Muscle layer of colon (tissue), 2 donors: ENCODE measurements around the gene ABCD4.

Experiments
- H3K27ac ChIP-seq: one replicate; pipeline ENCODE4 v1.7.0; 2013; ENCODE audit warnings: low read depth, mild to moderate bottlenecking, low read length, moderate library complexity
- H3K27me3 ChIP-seq, 2 donors: one replicate each; pipeline ENCODE4 v1.7.0; 2013; ENCODE audit warnings: low read length in 2 of 2, mild to moderate bottlenecking in 2 of 2; ENCODE audit not compliant: insufficient read depth in 2 of 2, control insufficient read depth in 1 of 2
- H3K36me3 ChIP-seq: one replicate; pipeline ENCODE4 v1.7.0; 2013; ENCODE audit warnings: mild to moderate bottlenecking, low read length; ENCODE audit not compliant: insufficient read depth
- H3K4me1 ChIP-seq: one replicate; pipeline ENCODE4 v1.7.0; 2013; ENCODE audit warnings: mild to moderate bottlenecking, low read length; ENCODE audit not compliant: insufficient read depth
- H3K4me3 ChIP-seq, 2 donors: one replicate each; pipeline ENCODE4 v1.7.0; 2013; ENCODE audit warnings: low read length in 2 of 2, low read depth in 1 of 2, mild to moderate bottlenecking in 1 of 2, moderate library complexity in 1 of 2
- H3K9ac ChIP-seq: one replicate; pipeline ENCODE4 v1.7.0; 2013; ENCODE audit warnings: low read length
- H3K9me3 ChIP-seq: one replicate; pipeline ENCODE4 v1.7.0; 2013; ENCODE audit warnings: mild to moderate bottlenecking, low read length
- donor health status: abdominal sarcoma.
- donor health status: Adenocarcinoma of cecum.

ABCD4 gene

GRCh38 chr14:74257078-74257940, 45.4 kb downstream of the ABCD4 start:
- Histone ChIP-seq H3K9ac (no peak overlapping the region), H3K27ac (no peak overlapping the region), H3K4me1 (peaks cover 4% of the 10 kb centered on the region)

GRCh38 chr14:74255281-74255680, 47.5 kb downstream of the ABCD4 start:
- no peaks in the 10 kb centered on the region for H3K36me3 ChIP-seq
- H3K9me3 ChIP-seq: no peaks in the 10 kb centered on the region
- H3K4me3 ChIP-seq: no peak overlapping the region
- peaks cover 11% of the 10 kb centered on the region for H3K4me1 ChIP-seq
- no peak overlapping the region for H3K27ac ChIP-seq
- no peak overlapping the region for H3K9ac ChIP-seq
- H3K27me3 ChIP-seq: peaks cover 4 to 22% of the 10 kb centered on the region in 2 donors

More at GRCh38 chr14:74257078-74257940, 45.4 kb downstream of the ABCD4 start:
- no peaks in the 10 kb centered on the region for H3K9me3 ChIP-seq
- H3K36me3 ChIP-seq: no peaks in the 10 kb centered on the region
- peak overlapping the region; percentile 56 to 58 for H3K4me3 ChIP-seq
- H3K27me3 ChIP-seq: peaks cover 0 to 18% of the 10 kb centered on the region in 2 donors

- Histone ChIP-seq H3K27ac (no peak overlapping the region), H3K27me3 (peaks cover 4 to 22% of the 10 kb centered on the region in 2 donors), H3K9me3 (no peaks in the 10 kb centered on the region), H3K4me1 (peaks cover 7% of the 10 kb centered on the region), H3K4me3 (no peak overlapping the region), H3K36me3 (no peaks in the 10 kb centered on the region), H3K9ac (no peak overlapping the region)
These were observed 53.0 kb downstream of the ABCD4 start for GRCh38 chr14:74249433-74250375.

- Histone ChIP-seq H3K9me3 (no peaks in the 10 kb centered on the region), H3K27me3 (peaks cover 19 to 30% of the 10 kb centered on the region in 2 donors), H3K27ac (no peak overlapping the region), H3K4me1 (peaks cover 7% of the 10 kb centered on the region), H3K4me3 (no peak overlapping the region), H3K9ac (no peak overlapping the region), H3K36me3 (no peaks in the 10 kb centered on the region)
These were observed 54.7 kb downstream of the ABCD4 start for GRCh38 chr14:74248017-74248416.

GRCh38 chr14:74246542-74246941, 56.2 kb downstream of the ABCD4 start:
- no peak overlapping the region for H3K4me3 ChIP-seq
- H3K9me3 ChIP-seq: no peaks in the 10 kb centered on the region
- H3K9ac ChIP-seq: no peak overlapping the region
- H3K27ac ChIP-seq: no peak overlapping the region
- peaks cover 7% of the 10 kb centered on the region for H3K4me1 ChIP-seq
- H3K36me3 ChIP-seq: no peaks in the 10 kb centered on the region
- H3K27me3 ChIP-seq: peaks cover 30 to 42% of the 10 kb centered on the region in 2 donors

- no peak overlapping the region for H3K9ac ChIP-seq
- no peaks in the 10 kb centered on the region for H3K9me3 ChIP-seq
- peaks cover 16% of the 10 kb centered on the region for H3K4me1 ChIP-seq
- peaks cover 43 to 53% of the 10 kb centered on the region in 2 donors for H3K27me3 ChIP-seq
- no peak overlapping the region for H3K4me3 ChIP-seq
- no peak overlapping the region for H3K27ac ChIP-seq
- H3K36me3 ChIP-seq: no peaks in the 10 kb centered on the region
These were observed 57.4 kb downstream of the ABCD4 start for GRCh38 chr14:74245292-74245691.

- Histone ChIP-seq H3K36me3 (no peaks in the 10 kb centered on the region), H3K27me3 (peaks cover 51 to 65% of the 10 kb centered on the region in 2 donors), H3K4me3 (no peak overlapping the region), H3K9me3 (no peaks in the 10 kb centered on the region), H3K4me1 (peaks cover 19% of the 10 kb centered on the region), H3K9ac (no peak overlapping the region), H3K27ac (no peak overlapping the region)
These were observed 58.6 kb downstream of the ABCD4 start for GRCh38 chr14:74244115-74244514.

- Histone ChIP-seq H3K27ac (no peak overlapping the region), H3K36me3 (no peaks in the 10 kb centered on the region), H3K4me1 (peaks cover 19% of the 10 kb centered on the region), H3K27me3 (peaks cover 62 to 75% of the 10 kb centered on the region in 2 donors), H3K4me3 (no peak overlapping the region), H3K9ac (no peak overlapping the region), H3K9me3 (no peaks in the 10 kb centered on the region)
These were observed 59.7 kb downstream of the ABCD4 start for GRCh38 chr14:74243051-74243450.

GRCh38 chr14:74242780-74243042, 60.0 kb downstream of the ABCD4 start:
- H3K27ac ChIP-seq: no peak overlapping the region

GRCh38 chr14:74242021-74242779, 60.5 kb downstream of the ABCD4 start:
- Histone ChIP-seq H3K4me3 (no peak overlapping the region), H3K9ac (no peak overlapping the region), H3K27me3 (peaks cover 66 to 81% of the 10 kb centered on the region in 2 donors), H3K9me3 (no peaks in the 10 kb centered on the region), H3K4me1 (peaks cover 19% of the 10 kb centered on the region), H3K36me3 (no peaks in the 10 kb centered on the region), H3K27ac (no peak overlapping the region)

More at GRCh38 chr14:74242780-74243042, 60.0 kb downstream of the ABCD4 start:
- Histone ChIP-seq H3K4me1 (peaks cover 19% of the 10 kb centered on the region), H3K36me3 (no peaks in the 10 kb centered on the region), H3K4me3 (no peak overlapping the region), H3K27me3 (peaks cover 65 to 79% of the 10 kb centered on the region in 2 donors), H3K9me3 (no peaks in the 10 kb centered on the region), H3K9ac (no peak overlapping the region)

GRCh38 chr14:74241652-74242017, 61.1 kb downstream of the ABCD4 start:
- Histone ChIP-seq H3K27ac (no peak overlapping the region), H3K4me1 (peaks cover 19% of the 10 kb centered on the region), H3K4me3 (peak overlapping the region in 1 of 2 donors; percentile 29), H3K9ac (no peak overlapping the region), H3K36me3 (no peaks in the 10 kb centered on the region), H3K27me3 (peaks cover 66 to 78% of the 10 kb centered on the region in 2 donors), H3K9me3 (no peaks in the 10 kb centered on the region)
